GM06990 (cell line): ENCODE data around the gene SLC30A2.

Experiments used
- DNase-seq: peaks from one replicate; pipeline ENCODE4 v3.0.0-alpha.2; 2011; ENCODE audit not compliant: insufficient read length; ENCODE audit errors: extremely low read depth
- H3K27me3 ChIP-seq: replicated peaks from 2 replicates; pipeline ENCODE4 v1.6.0; 2011; ENCODE audit warnings: low read length; ENCODE audit not compliant: control insufficient read depth, insufficient read depth
- H3K36me3 ChIP-seq: 2 replicates; pipeline ENCODE4 v1.5.1; 2011; ENCODE audit warnings: low read length; ENCODE audit not compliant: control insufficient read depth, insufficient read depth
- H3K4me3 ChIP-seq: replicated peaks from 2 replicates; pipeline ENCODE4 v1.5.1; 2011; ENCODE audit warnings: low read depth, mild to moderate bottlenecking, control low read depth, low read length
- CTCF ChIP-seq: IDR thresholded peaks from 2 replicates; pipeline ENCODE4 v1.5.1; 2011; ENCODE audit warnings: low read length, control low read depth, mild to moderate bottlenecking, inconsistent platforms; ENCODE audit not compliant: insufficient read depth, poor library complexity, severe bottlenecking

SLC30A2 gene

GRCh38 chr1:26021647-26022403, 24.1 kb downstream of the SLC30A2 start, which contains the start of gene EXTL1:
EXTL1 (plus strand) TSS chr1:26021775; CDS start chr1:26022647, 872 bp downstream.
- Histone ChIP-seq H3K36me3 (no peaks in the 10 kb centered on the region), H3K27me3 (peaks cover 2% of the 10 kb centered on the region; the same call in 1 of the 2 replicates), H3K4me3 (no peak within 1 kb of the TSS)
- DNase-seq = no peak
- no peak for TF ChIP-seq CTCF

GRCh38 chr1:26020941-26021646, 24.8 kb downstream of the SLC30A2 start:
- Histone ChIP-seq H3K36me3 (no peaks in the 10 kb centered on the region), H3K4me3 (no peak overlapping the region), H3K27me3 (peaks cover 2% of the 10 kb centered on the region; the same call in 1 of the 2 replicates)
- no peak for DNase-seq
- no peak for TF ChIP-seq CTCF

GRCh38 chr1:26020330-26020768, 25.6 kb downstream of the SLC30A2 start:
- no peak for TF ChIP-seq CTCF
- Histone ChIP-seq H3K36me3 (no peaks in the 10 kb centered on the region), H3K27me3 (peaks cover 2% of the 10 kb centered on the region; the same call in 1 of the 2 replicates), H3K4me3 (no peak overlapping the region)
- DNase-seq = no peak

DNA sequence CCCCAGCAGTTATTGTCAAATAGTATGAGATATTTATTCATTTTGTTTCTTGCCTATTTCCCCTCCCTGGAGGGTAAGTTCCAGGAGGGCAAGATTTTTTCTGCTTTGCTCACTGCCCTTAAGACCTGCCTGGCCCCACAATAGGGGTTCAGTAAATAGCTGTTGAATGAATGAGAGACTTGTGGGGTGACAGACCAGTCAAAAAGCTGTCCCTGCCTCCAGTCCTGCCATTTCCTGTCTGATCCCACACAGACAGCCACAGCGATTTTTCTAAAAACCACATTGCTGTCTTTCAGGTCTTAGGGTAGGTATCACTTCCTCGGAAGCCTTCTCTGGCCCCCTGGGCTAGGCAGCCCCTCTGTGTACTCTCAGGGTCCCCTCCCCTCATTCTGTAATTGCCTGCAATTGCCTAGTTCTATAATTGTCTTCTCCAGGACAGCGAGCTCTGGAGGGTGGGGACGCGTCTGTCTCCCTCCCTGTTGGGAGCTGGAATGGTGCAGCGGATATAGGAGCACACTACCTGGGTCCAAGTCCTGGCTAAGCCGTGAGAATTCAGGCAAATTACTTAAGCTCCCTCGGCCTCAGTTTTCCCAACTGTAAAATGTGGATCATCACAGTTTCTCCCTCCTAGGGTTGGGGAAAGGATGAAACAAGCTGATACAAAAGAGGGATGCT, 26.1 kb downstream of the SLC30A2 start:
- no peak for TF ChIP-seq CTCF
- Histone ChIP-seq H3K36me3 (no peaks in the 10 kb centered on the region), H3K27me3 (peaks cover 2% of the 10 kb centered on the region; the same call in 1 of the 2 replicates), H3K4me3 (no peak overlapping the region)
- no peak for DNase-seq

- Histone ChIP-seq H3K27me3 (no peaks in the 10 kb centered on the region; the same call in 1 of the 2 replicates), H3K4me3 (no peak overlapping the region), H3K36me3 (no peaks in the 10 kb centered on the region)
- no peak for TF ChIP-seq CTCF
- DNase-seq = no peak
These were observed 28.3 kb downstream of the SLC30A2 start for GRCh38 chr1:26017606-26018005.
